OCI-LY3 (cell line): ENCODE measurements around the gene CCS.
"Not testable (repeated sequence)": the region's sequence is repeated elsewhere in the genome, so short reads cannot be mapped to it uniquely, and the experiment has no call there.

ENCODE experiments used
- H2AFZ ChIP-seq: fragments of 200-600, 300-600 bp; shearing (Covaris generic); 2 replicates; pipeline ENCODE4 v1.6.0; 2014; ENCODE audit warnings: antibody characterized with exemption, low read depth, low read length
- H3K27ac ChIP-seq: fragments of 200-600, 300-600 bp; sonication (generic); 2 replicates; pipeline ENCODE4 v1.5.1; 2014; ENCODE audit warnings: mild to moderate bottlenecking, low read length, moderate library complexity, mixed read lengths
- H3K27me3 ChIP-seq: fragments of 200-600, 300-600 bp; sonication (generic); 2 replicates; pipeline ENCODE4 v1.6.1; 2014; ENCODE audit warnings: low read depth, low read length, mixed read lengths
- H3K36me3 ChIP-seq: fragments of 200-600, 300-600 bp; sonication (generic); replicated peaks from 2 replicates; pipeline ENCODE3; 2014; ENCODE audit warnings: low read depth, low read length, mixed read lengths
- H3K4me1 ChIP-seq: fragments of 300-600, 200-600 bp; sonication (generic); 2 replicates; pipeline ENCODE4 v1.6.1; 2014; ENCODE audit warnings: low read length, mixed read lengths
- H3K4me2 ChIP-seq: fragments of 200-600, 300-600 bp; sonication (generic); 2 replicates; pipeline ENCODE4 v1.6.1; 2014; ENCODE audit warnings: low read length, mixed read lengths
- H3K4me3 ChIP-seq: fragments of 300-600, 200-600 bp; sonication (generic); 2 replicates; pipeline ENCODE4 v1.5.1; 2014; ENCODE audit warnings: antibody characterized with exemption, mild to moderate bottlenecking, low read length, moderate library complexity
- H3K79me2 ChIP-seq: fragments of 300-600, 200-600 bp; shearing (Covaris generic); 2 replicates; pipeline ENCODE4 v1.6.1; 2014; ENCODE audit warnings: mild to moderate bottlenecking, low read length, mixed read lengths
- H3K9ac ChIP-seq: fragments of 300-600, 200-600 bp; shearing (Covaris generic); 2 replicates; pipeline ENCODE4 v1.6.0; 2014; ENCODE audit warnings: mild to moderate bottlenecking, low read length, moderate library complexity
- H3K9me3 ChIP-seq: fragments of 200-600, 300-600 bp; shearing (Covaris generic); 2 replicates; pipeline ENCODE4 v1.6.1; 2014; ENCODE audit warnings: low read length, mixed read lengths; ENCODE audit not compliant: insufficient read depth
- H4K20me1 ChIP-seq: fragments of 200-600, 300-600 bp; sonication (generic); 2 replicates; pipeline ENCODE4 v1.6.1; 2016; ENCODE audit warnings: low read length, mixed read lengths; ENCODE audit not compliant: insufficient read depth
- CTCF ChIP-seq: fragments of 200-600, 300-600 bp; sonication (generic); IDR thresholded peaks from 2 replicates; pipeline ENCODE4 v1.5.1; 2014; ENCODE audit warnings: antibody characterized with exemption, low read length, low read depth
- EZH2phosphoT487 ChIP-seq: fragments of 200-600 bp; shearing (Covaris generic); IDR thresholded peaks from 2 replicates; pipeline ENCODE4 v1.6.1; 2018; ENCODE audit warnings: antibody characterized with exemption, mixed run types, low read depth

CCS gene

GRCh38 chr11:66603072-66603471 lies 10.1 kb downstream of the CCS start:
- H3K4me2 ChIP-seq = no peak overlapping the region
- H3K9ac ChIP-seq = no peak overlapping the region

GRCh38 chr11:66604155-66604554 lies 11.2 kb downstream of the CCS start:
- H3K4me1 ChIP-seq = peaks cover 15% of the 10 kb centered on the region
- H3K9me3 ChIP-seq = no peaks in the 10 kb centered on the region
- no peak overlapping the region for H3K4me2 ChIP-seq
- H3K27me3 ChIP-seq = no peaks in the 10 kb centered on the region
- no peaks in the 10 kb centered on the region for H3K79me2 ChIP-seq
- H3K36me3 ChIP-seq = peaks cover 26% of the 10 kb centered on the region
- H3K9ac ChIP-seq = no peak overlapping the region
- H3K27ac ChIP-seq = no peak overlapping the region
- H3K4me3 ChIP-seq = no peak overlapping the region
- no peak for TF ChIP-seq EZH2phosphoT487
- TF ChIP-seq CTCF = no peak
- no peak overlapping the region for H2AFZ ChIP-seq
- H4K20me1 ChIP-seq = no peaks in the 10 kb centered on the region

More at GRCh38 chr11:66603072-66603471, 10.1 kb downstream of the CCS start:
- Histone ChIP-seq H3K4me1 (peaks cover 10% of the 10 kb centered on the region), H4K20me1 (no peaks in the 10 kb centered on the region), H3K9me3 (no peaks in the 10 kb centered on the region), H3K36me3 (peaks cover 23% of the 10 kb centered on the region), H3K4me3 (no peak overlapping the region), H3K79me2 (no peaks in the 10 kb centered on the region), H3K27me3 (no peaks in the 10 kb centered on the region), H3K27ac (no peak overlapping the region), H2AFZ (no peak overlapping the region)
- TF ChIP-seq CTCF = no peak
- TF ChIP-seq EZH2phosphoT487 = no peak

- not testable (repeated sequence) for H3K79me2 ChIP-seq, H3K4me1 ChIP-seq
These were observed 13.6 kb downstream of the CCS start for GRCh38 chr11:66606608-66607007.

GRCh38 chr11:66607126-66607834 lies 14.3 kb downstream of the CCS start:
- H3K27me3 ChIP-seq = no peaks in the 10 kb centered on the region
- no peak overlapping the region for H3K9ac ChIP-seq
- H3K79me2 ChIP-seq = no peaks in the 10 kb centered on the region
- no peak overlapping the region for H3K4me3 ChIP-seq
- no peak overlapping the region for H2AFZ ChIP-seq
- peaks cover 5% of the 10 kb centered on the region for H3K4me1 ChIP-seq
- peaks cover 20% of the 10 kb centered on the region for H3K36me3 ChIP-seq
- TF ChIP-seq EZH2phosphoT487 (no peak), CTCF (no peak)
- H3K9me3 ChIP-seq = no peaks in the 10 kb centered on the region
- H3K4me2 ChIP-seq = no peak overlapping the region
- H3K27ac ChIP-seq = no peak overlapping the region
- no peaks in the 10 kb centered on the region for H4K20me1 ChIP-seq

More at GRCh38 chr11:66606608-66607007, 13.6 kb downstream of the CCS start:
- H3K4me2 ChIP-seq, H4K20me1 ChIP-seq, H2AFZ ChIP-seq, H3K27me3 ChIP-seq, H3K4me3 ChIP-seq, H3K9me3 ChIP-seq, H3K27ac ChIP-seq, H3K9ac ChIP-seq: not testable (repeated sequence)
- H3K36me3 ChIP-seq = peaks cover 20% of the 10 kb centered on the region
